Activated CD4-positive, alpha-beta memory T cell treated with anti-CD3 and anti-CD28 coated beads for 36 hours (primary cell): ENCODE results near the gene PSTPIP1. TPM values are rescaled to one million over a fixed set of nuclear protein-coding genes. Genes with fewer than 3 reads are reported as not detected.

Experiments used
- total RNA-seq, 2 experiments: library from RNA; stranded (reverse); gene quantifications; one replicate each; pipeline ENCODE4 v1.2.3, GENCODE V29; 2021

The PSTPIP1 gene
- total RNA-seq, 2 experiments from 2014 or later = 155 to 164 TPM

Other genes starting within 250 kb of the PSTPIP1 start
- 10 to 100 TPM; 21.5 to 22.9 TPM for gene SCAPER, start 89.8 kb upstream of the PSTPIP1 start, total RNA-seq
- gene RCN2, start 63.4 kb upstream of the PSTPIP1 start, total RNA-seq = 10 to 100 TPM; 27.0 to 27.6 TPM
- gene TSPAN3, start 76.0 kb downstream of the PSTPIP1 start, total RNA-seq = 10 to 100 TPM; 28.9 to 29.1 TPM